Pancreas (tissue), 10 donors: Measurements from ENCODE around the gene U2SURP. TPM values are rescaled to one million over a fixed set of nuclear protein-coding genes. Genes with fewer than 3 reads are reported as not detected.

Experiments used
- ATAC-seq, 4 donors: fragments of 200-7000 bp; cut with Tn5 transposase; one replicate each; pipeline versions ENCODE4 v1.8.0 to v1.9.1; 2020; ENCODE audit warnings: mild to moderate bottlenecking in 4 of 4, moderate library complexity in 4 of 4
- DNase-seq, 6 donors: peaks; one replicate each; pipeline ENCODE4 v3.0.0-alpha.2; 2020
- FAIRE-seq: peaks from 2 replicates; lab custom pipeline; 2012; peaks lifted over from hg19 to GRCh38; lab: Jason Lieb, UNC
- H3K27ac ChIP-seq, 4 donors: fragments of 200-600 bp; sonication (generic); 1 replicate in 3 of 4; 2 replicates in 1 of 4; pipeline versions ENCODE4 v1.5.0 to v1.8.0; 2020
- H3K27me3 ChIP-seq, 4 donors: fragments of 200-600 bp; one replicate each; pipeline ENCODE4 v1.8.0; 2021
- H3K36me3 ChIP-seq, 3 donors: fragments of 200-600 bp; sonication (generic) in 1 of 3; one replicate each; pipeline versions ENCODE4 v1.5.0 to v1.8.0; 2020 to 2021
- H3K4me1 ChIP-seq, 3 donors: fragments of 200-600 bp; one replicate each; pipeline ENCODE4 v1.8.0; 2021
- H3K4me3 ChIP-seq, 4 donors: fragments of 200-600 bp; sonication (generic) in 2 of 4; one replicate each; pipeline versions ENCODE4 v1.5.0 to v1.8.0; 2020 to 2021
- H3K9me3 ChIP-seq, 4 donors: fragments of 200-600 bp; one replicate each; pipeline ENCODE4 v1.8.0; 2021
- CTCF ChIP-seq, 4 donors: fragments of 200-600 bp; sonication (generic) in 3 of 4; IDR thresholded peaks; one replicate each; pipeline versions ENCODE4 v1.5.0 to v1.8.0; 2021; ENCODE audit warnings: antibody characterized with exemption in 4 of 4
- WGBS, 2 donors: extraction: QIAGEN DNeasy Blood & Tissue Kit; methylation state at CpG; one replicate each; pipeline ENCODE4 v1.1.7; 2013; 5-methylcytosine and 5-hydroxymethylcytosine counted together
- intact Hi-C, 3 donors: fragments of 100-400 bp; cut with DNase I; formaldehyde crosslinking; loops; one replicate each; pipeline versions ENCODE4 v1.11.1 to v1.14.2; 2022
- polyA plus RNA-seq, 2 donors: library from polyadenylated mRNA; stranded (reverse); fragments of 200-250 nt; gene quantifications; one replicate each; pipeline ENCODE4 v1.2.3, GENCODE V29; 2013
- total RNA-seq, 6 donors: library from RNA; stranded (reverse); fragmentation: NEBNext Ultra II Directional in 4 of 6; extraction: Animal tissue kit (Norgen Biotek cat#: 25700) in 4 of 6; gene quantifications; one replicate each; pipeline versions ENCODE4 v1.2.1 to v1.2.4, GENCODE V29; 2021 to 2023
- donor health status: healthy with polysubstance abuse.
- donor health status: DM: no; HTN: no; CAD: no; lungs with moderate emphysema.
- donor health status: DM: no; HTN: no; CAD: no.
- donor health status: control.
- donor health status: control.
- donor health status: Bipolar disorder and iron deficiency.
- donor health status: DM: yes; HTN: yes; CAD: no.
- donor health status: DM: no; HTN: no; CAD: no.
- donor health status: DM: no; HTN: no; CAD: no.
- donor health status: DM: yes; HTN: yes; CAD: no.

The U2SURP gene
- total and polyA plus RNA-seq, 8 donors = 19.9 to 48.2 (median 35.1) TPM

DNA sequence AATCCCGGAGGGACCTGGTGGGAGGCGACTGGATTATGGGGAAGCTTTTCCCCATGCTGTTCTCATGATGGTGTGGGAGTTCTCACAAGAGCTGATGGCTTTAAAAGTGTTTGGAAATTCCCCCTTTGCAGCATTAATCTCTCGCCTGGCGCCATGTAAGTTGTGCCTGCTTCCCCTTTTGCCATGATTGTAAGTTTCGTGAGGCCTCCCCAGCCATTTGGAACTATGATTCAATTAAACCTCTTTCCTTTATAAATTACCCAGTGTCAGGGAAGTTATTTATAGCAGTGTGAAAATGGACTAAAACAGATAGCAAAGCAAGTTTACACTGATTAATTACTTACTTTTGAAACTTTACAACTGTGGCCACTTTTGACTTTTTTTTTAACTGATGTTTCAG, 10.6 kb upstream of the U2SURP start:
- intact Hi-C loops = loop anchor here in 2 of 3 donors (2.0 to 10.0 kb wide), 3 partner anchors 162 to 408 kb away; no protein-coding TSS in a partner anchor
- no peak overlapping the region for H3K4me3 ChIP-seq
- no peak for FAIRE-seq

GRCh38 chr3:142992323-142992722, 9.0 kb upstream of the U2SURP start:
- Histone ChIP-seq H3K36me3 (no peaks in the 10 kb centered on the region), H3K27ac (no peak overlapping the region), H3K9me3 (no peaks in the 10 kb centered on the region), H3K27me3 (peaks cover 0 to 5% (median 0%) of the 10 kb centered on the region in 4 donors), H3K4me3 (no peak overlapping the region), H3K4me1 (no peaks in the 10 kb centered on the region)
- FAIRE-seq (no peak), ATAC-seq (no peak), DNase-seq (no peak)
- intact Hi-C loops = loop anchor here in 2 of 3 donors (5.0 to 10.0 kb wide), 2 partner anchors 168 to 410 kb away; no protein-coding TSS in a partner anchor
- 71 to 72% methylated on average over 7 of the region's 7 CpGs for WGBS, 2 donors
- TF ChIP-seq CTCF (IDR thresholded peaks at IDR 0.05) = no peak

More for the DNA sequence above, 10.6 kb upstream of the U2SURP start:
- ATAC-seq (no peak), DNase-seq (no peak)
- H3K9me3 ChIP-seq = no peaks in the 10 kb centered on the region
- TF ChIP-seq CTCF (IDR thresholded peaks at IDR 0.05) = no peak
- no peaks in the 10 kb centered on the region for H3K36me3 ChIP-seq
- H3K4me1 ChIP-seq = no peaks in the 10 kb centered on the region
- H3K27me3 ChIP-seq = no peaks in the 10 kb centered on the region
- 63 to 64% methylated on average over 5 of the region's 5 CpGs for WGBS, 2 donors
- H3K27ac ChIP-seq = no peak overlapping the region

DNA sequence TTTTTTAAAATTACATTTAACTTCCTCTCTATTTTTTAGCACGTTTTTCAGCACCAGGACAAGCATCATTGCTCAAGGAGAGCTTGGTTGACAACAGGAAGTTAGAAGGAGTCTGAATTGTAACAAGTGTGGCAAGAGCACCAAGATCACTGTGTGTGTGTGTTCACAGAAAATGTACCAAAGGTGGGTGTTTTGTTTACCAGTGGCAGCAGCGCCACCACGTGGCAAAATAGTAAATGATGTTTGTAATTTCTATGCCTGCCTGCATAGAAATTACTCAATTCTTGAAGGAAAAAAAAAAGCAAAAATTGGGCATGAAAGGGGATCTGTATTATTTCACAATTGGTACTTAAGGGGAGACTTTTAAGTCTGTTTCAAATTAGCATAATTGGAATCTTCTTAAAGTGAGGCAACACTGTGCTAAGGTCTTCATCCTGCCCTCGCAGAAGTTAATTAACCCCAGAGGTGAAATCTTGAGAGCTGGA, 7.4 kb upstream of the U2SURP start:
- Histone ChIP-seq H3K9me3 (no peaks in the 10 kb centered on the region), H3K36me3 (no peaks in the 10 kb centered on the region), H3K27ac (no peak overlapping the region), H3K4me3 (no peak overlapping the region), H3K27me3 (peaks cover 0 to 5% (median 0%) of the 10 kb centered on the region in 4 donors), H3K4me1 (no peaks in the 10 kb centered on the region)
- DNase-seq = peak in 2 of 6 donors; percentile 14 to 46
- TF ChIP-seq CTCF (IDR thresholded peaks at IDR 0.05) = peak in 3 of 4 donors; percentile 40 to 56 (median 41)
- 13 to 17% methylated on average over 4 of the region's 4 CpGs for WGBS, 2 donors
- intact Hi-C loops = loop anchor here in 2 of 3 donors (5.0 to 10.0 kb wide), 2 partner anchors 169 to 412 kb away; no protein-coding TSS in a partner anchor
- no peak for FAIRE-seq
- ATAC-seq = peak in 3 of 4 donors; percentile 62 to 75 (median 73)

DNA sequence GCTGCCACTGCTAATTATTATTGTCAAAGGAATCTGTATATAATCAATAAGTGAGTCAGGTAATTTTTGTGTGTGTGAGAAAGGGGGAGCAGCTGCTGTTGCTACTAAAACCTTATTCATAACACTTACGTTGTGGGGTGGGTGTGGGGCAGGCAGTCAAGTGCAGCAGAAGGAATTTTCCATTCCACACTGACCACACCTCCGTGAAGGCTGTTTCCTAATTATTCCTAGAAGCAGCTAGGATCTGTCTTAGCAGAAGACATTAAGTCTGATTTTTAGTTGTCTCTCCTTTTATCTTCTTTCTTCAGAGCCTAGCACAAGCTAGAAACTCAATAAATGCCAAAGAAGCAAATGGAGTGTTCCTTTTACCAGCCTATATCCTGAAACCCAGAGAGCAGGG, 4.0 kb upstream of the U2SURP start:
- no peak for DNase-seq
- Histone ChIP-seq H3K27me3 (peaks cover 0 to 5% (median 0%) of the 10 kb centered on the region in 4 donors), H3K9me3 (no peaks in the 10 kb centered on the region), H3K27ac (no peak overlapping the region), H3K4me3 (no peak overlapping the region), H3K4me1 (no peaks in the 10 kb centered on the region), H3K36me3 (no peaks in the 10 kb centered on the region)
- WGBS, 2 donors = 18 to 26% methylated on average over 2 of the region's 2 CpGs
- TF ChIP-seq CTCF (IDR thresholded peaks at IDR 0.05) = no peak
- no peak for ATAC-seq
- intact Hi-C loops = loop anchor here in 1 of 3 donors (5.0 to 10.0 kb wide), 2 partner anchors 173 to 415 kb away; no protein-coding TSS in a partner anchor
- no peak for FAIRE-seq

DNA sequence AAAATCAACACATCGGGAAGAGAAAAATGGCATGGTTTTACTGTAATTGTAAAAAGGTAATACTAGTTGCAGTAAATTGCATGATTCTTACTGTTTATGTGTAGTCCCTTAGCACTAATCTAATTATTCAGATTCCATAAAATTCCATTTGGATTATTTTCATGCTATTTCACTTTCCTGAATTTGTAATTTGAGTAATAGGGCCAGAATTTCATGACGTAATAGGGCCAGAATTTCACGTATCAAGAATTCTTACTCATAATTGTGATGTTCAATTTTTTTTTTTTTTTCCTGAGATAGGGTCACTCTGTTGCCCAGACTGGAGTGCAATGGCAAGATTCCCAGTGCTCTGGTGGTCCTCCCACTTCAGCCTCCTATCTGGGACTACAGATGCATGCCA, 2.9 kb upstream of the U2SURP start:
- intact Hi-C loops = loop anchor here in 1 of 3 donors (5.0 to 10.0 kb wide), 2 partner anchors 174 to 416 kb away; no protein-coding TSS in a partner anchor
- DNase-seq = no peak
- Histone ChIP-seq H3K4me3 (no peak overlapping the region), H3K4me1 (peaks cover 0 to 6% (median under 1%) of the 10 kb centered on the region in 3 donors), H3K9me3 (no peaks in the 10 kb centered on the region), H3K27me3 (peaks cover 0 to 5% (median 0%) of the 10 kb centered on the region in 4 donors), H3K27ac (no peak overlapping the region), H3K36me3 (no peaks in the 10 kb centered on the region)
- FAIRE-seq = no peak
- TF ChIP-seq CTCF (IDR thresholded peaks at IDR 0.05) = no peak
- WGBS, 2 donors = 81 to 82% methylated on average over 3 of the region's 3 CpGs
- ATAC-seq = no peak
